ENCODE measurements around the gene LHX8. TPM values are rescaled to one million over a fixed set of nuclear protein-coding genes. Genes with fewer than 3 reads are reported as not detected.

LHX8 gene
- total RNA-seq, 1 experiment from 2014 or later: not detected

DNA sequence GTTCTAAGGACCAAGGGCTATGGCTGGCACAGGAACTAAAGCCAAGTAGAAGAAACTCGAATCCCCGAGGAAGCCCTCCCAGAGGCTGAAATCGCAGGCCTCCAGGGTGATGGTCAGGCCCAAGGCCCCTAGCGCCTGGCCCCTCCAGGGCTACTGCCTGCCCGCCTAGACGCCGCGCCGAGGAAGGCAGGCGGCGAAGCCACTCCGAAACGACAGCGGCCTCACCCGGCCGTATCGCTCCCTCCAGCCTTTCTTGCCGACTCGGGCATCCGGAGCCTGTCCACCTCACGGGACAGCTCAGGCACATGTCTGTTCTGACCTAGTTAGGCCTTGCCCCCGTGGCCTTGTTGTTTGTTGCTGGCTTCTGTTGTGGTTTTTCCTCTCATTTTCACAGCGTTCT, 9.7 kb upstream of the LHX8 start:
- Histone ChIP-seq H2BK120ac (ENCODE audit: low read depth, low read length, poor library complexity, severe bottlenecking) (no peak overlapping the region), H3K23ac (ENCODE audit: insufficient read length, low read depth, low read length) (no peak overlapping the region), H3K56ac (ENCODE audit: insufficient read length, low read depth, low read length) (no peak overlapping the region), H2AFZ (ENCODE audit: low read length) (no peak overlapping the region), H4K5ac (ENCODE audit: insufficient read length, low read depth, low read length) (no peak overlapping the region), H3K27ac (ENCODE audit: insufficient read length, low read depth, low read length) (no peak overlapping the region), H2BK5ac (ENCODE audit: insufficient read length, low read length) (no peak overlapping the region), H3K14ac (ENCODE audit: insufficient read depth, low read length) (no peak overlapping the region), H3K4me1 (ENCODE audit: insufficient read depth, low read length) (no peaks in the 10 kb centered on the region), H2AK5ac (ENCODE audit: insufficient read length, low read length) (no peak overlapping the region), H3K9me3 (ENCODE audit: control insufficient read depth, low read depth, low read length) (no peaks in the 10 kb centered on the region), H3K18ac (ENCODE audit: insufficient read length, low read depth, low read length) (no peak overlapping the region), H3K27me3 (ENCODE audit: insufficient read depth, low read length) (peaks cover 18% of the 10 kb centered on the region), H3K4me2 (ENCODE audit: insufficient read depth, insufficient read length, low read length) (no peak overlapping the region), H4K8ac (replicated peaks; ENCODE audit: insufficient read length, low read depth, low read length) (no peak overlapping the region), H4K20me1 (ENCODE audit: control insufficient read depth, insufficient read depth, insufficient read length) (no peaks in the 10 kb centered on the region), H4K91ac (ENCODE audit: insufficient read length, low read depth, low read length) (no peak overlapping the region), H3K79me2 (ENCODE audit: insufficient read depth, low read length) (no peaks in the 10 kb centered on the region), H2BK20ac (ENCODE audit: low read depth, low read length, poor library complexity, severe bottlenecking) (no peak overlapping the region), H3K79me1 (ENCODE audit: insufficient read depth, low read depth, low read length, poor library complexity, severe bottlenecking) (no peaks in the 10 kb centered on the region), H2BK15ac (ENCODE audit: low read depth, low read length) (no peak overlapping the region), H3T11ph (ENCODE audit: low read length) (no peak overlapping the region), H2BK12ac (ENCODE audit: insufficient read length, low read depth, low read length) (no peak overlapping the region), H3K23me2 (ENCODE audit: insufficient read length, low read depth, low read length, poor library complexity, severe bottlenecking) (peaks cover under 1% of the 10 kb centered on the region), H3K4ac (ENCODE audit: low read depth, low read length) (no peak overlapping the region), H3K9ac (ENCODE audit: extremely low read depth, insufficient read length, low read length) (no peak overlapping the region)
- Mint-ChIP-seq H3K4me1 (peaks cover 3 to 15% of the 10 kb centered on the region in 2 experiments), H3K27me3 (ENCODE audit: low read depth) (peaks cover 39% of the 10 kb centered on the region), H3K36me3 (ENCODE audit: insufficient read depth in 1 of 3, low read depth in 3 of 3) (peaks cover 0 to 1% (median 0%) of the 10 kb centered on the region in 3 experiments; a peak in 1 of 7 replicates), H3K27ac (no peak overlapping the region), H3K4me3 (no peak overlapping the region), H3K9me3 (0 out of 5 replicates have a peak, but pooled peaks cover 0 to 2% of the 10 kb centered on the region in 2 experiments)
- DNase-seq: peak; percentile 84
- no CpG with 5 or more reads among the region's 23 CpGs for WGBS (ENCODE audit: extremely low coverage, insufficient read length, low lambda C conversion rate)
- no peak for TF ChIP-seq CTCF (conservative IDR thresholded peaks at IDR 0.05)

All from H9 (cell line).